IgD-negative memory B cell (primary cell): Measurements from ENCODE around the gene TMC1. TPM values are rescaled to one million over a fixed set of nuclear protein-coding genes. Genes with fewer than 3 reads are reported as not detected.
A peak's percentile ranks its signal among the peaks of the same experiment; 100 is the strongest.
"Not testable (repeated sequence)": the region's sequence is repeated elsewhere in the genome, so short reads cannot be mapped to it uniquely, and the experiment has no call there.

Source experiments
- H3K27ac Mint-ChIP-seq, 3 donors: one replicate each; pipeline ENCODE4 v1.8.0; 2020 to 2022; ENCODE audit warnings: mild to moderate bottlenecking in 3 of 3, mixed read lengths in 3 of 3, moderate library complexity in 1 of 3
- H3K27me3 Mint-ChIP-seq: one replicate; pipeline ENCODE4 v1.8.0; 2021; ENCODE audit warnings: mixed read lengths
- H3K36me3 Mint-ChIP-seq: one replicate; pipeline ENCODE4 v1.8.0; 2020; ENCODE audit warnings: mild to moderate bottlenecking, mixed read lengths
- H3K4me1 Mint-ChIP-seq, 3 donors: one replicate each; pipeline ENCODE4 v1.8.0; 2020 to 2022; ENCODE audit warnings: mixed read lengths in 3 of 3, mild to moderate bottlenecking in 1 of 3
- H3K4me3 Mint-ChIP-seq, 4 donors: one replicate each; pipeline ENCODE4 v1.8.0; 2020 to 2022; ENCODE audit warnings: mild to moderate bottlenecking in 4 of 4, mixed read lengths in 4 of 4, moderate library complexity in 3 of 4
- H3K9me3 Mint-ChIP-seq, 3 donors: one replicate each; pipeline ENCODE4 v1.8.0; 2020 to 2021; ENCODE audit warnings: mixed read lengths in 3 of 3, mild to moderate bottlenecking in 1 of 3
- polyA plus RNA-seq: library from polyadenylated mRNA; unstranded; fragments of 300-500 nt; fragmentation: Illumina TruSeq; gene quantifications from one replicate; pipeline ENCODE4 v1.2.3, GENCODE V29; 2021

The TMC1 gene
- polyA plus RNA-seq, result not detected

- not testable (repeated sequence) for H3K9me3 Mint-ChIP-seq, H3K27me3 Mint-ChIP-seq, H3K4me1 Mint-ChIP-seq, H3K4me3 Mint-ChIP-seq, H3K36me3 Mint-ChIP-seq
- peak within 1 kb of the TSS in 1 of 3 donors; percentile 49 for H3K27ac Mint-ChIP-seq
Observed at GRCh38 chr9:72521416-72521815, at the start of gene TMC1. Gene TMC1, plus strand, starts transcription at chr9:72521608. Its CDS starts 127,041 bp downstream, at chr9:72648649.

- H3K27ac Mint-ChIP-seq, result no peak overlapping the region
- peaks cover 0 to 2% (median 0%) of the 10 kb centered on the region in 3 donors for H3K4me1 Mint-ChIP-seq
- H3K27me3 Mint-ChIP-seq, result no peaks in the 10 kb centered on the region
- no peak overlapping the region for H3K4me3 Mint-ChIP-seq
- H3K36me3 Mint-ChIP-seq, result no peaks in the 10 kb centered on the region
- no peaks in the 10 kb centered on the region for H3K9me3 Mint-ChIP-seq
Observed at GRCh38 chr9:72473474-72474261, 47.7 kb upstream of the TMC1 start.

- Mint-ChIP-seq H3K4me1 (peaks cover 0 to 2% (median 0%) of the 10 kb centered on the region in 3 donors), H3K4me3 (no peak overlapping the region), H3K27ac (peak overlapping the region in 1 of 3 donors; percentile 6), H3K36me3 (no peaks in the 10 kb centered on the region), H3K27me3 (peaks cover 3% of the 10 kb centered on the region), H3K9me3 (no peaks in the 10 kb centered on the region)
Observed at GRCh38 chr9:72474676-72475075, 46.7 kb upstream of the TMC1 start.

DNA sequence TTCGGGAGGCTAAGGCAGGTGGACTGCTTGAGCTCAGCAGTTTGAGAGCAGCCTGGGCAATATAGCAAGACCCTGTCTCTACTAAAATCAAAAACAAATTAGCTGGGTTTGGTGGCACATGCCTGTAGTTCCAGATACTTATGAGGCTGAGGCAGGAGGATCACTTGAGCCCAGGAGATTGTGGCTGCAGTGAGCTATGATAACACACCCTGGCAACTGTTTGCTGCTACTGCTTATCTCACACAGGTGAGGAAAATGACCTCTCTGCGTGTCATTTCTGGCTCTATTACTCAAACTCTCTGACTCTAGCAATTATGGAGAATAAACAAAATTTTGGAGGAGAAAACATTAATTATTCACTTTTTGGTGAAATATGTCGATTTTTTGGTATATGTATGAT, 45.3 kb upstream of the TMC1 start:
- H3K27ac Mint-ChIP-seq, result no peak overlapping the region
- no peak overlapping the region for H3K4me3 Mint-ChIP-seq
- no peaks in the 10 kb centered on the region for H3K9me3 Mint-ChIP-seq
- H3K36me3 Mint-ChIP-seq, result no peaks in the 10 kb centered on the region
- H3K27me3 Mint-ChIP-seq, result peaks cover 3% of the 10 kb centered on the region
- peaks cover 0 to 2% (median 0%) of the 10 kb centered on the region in 3 donors for H3K4me1 Mint-ChIP-seq

DNA sequence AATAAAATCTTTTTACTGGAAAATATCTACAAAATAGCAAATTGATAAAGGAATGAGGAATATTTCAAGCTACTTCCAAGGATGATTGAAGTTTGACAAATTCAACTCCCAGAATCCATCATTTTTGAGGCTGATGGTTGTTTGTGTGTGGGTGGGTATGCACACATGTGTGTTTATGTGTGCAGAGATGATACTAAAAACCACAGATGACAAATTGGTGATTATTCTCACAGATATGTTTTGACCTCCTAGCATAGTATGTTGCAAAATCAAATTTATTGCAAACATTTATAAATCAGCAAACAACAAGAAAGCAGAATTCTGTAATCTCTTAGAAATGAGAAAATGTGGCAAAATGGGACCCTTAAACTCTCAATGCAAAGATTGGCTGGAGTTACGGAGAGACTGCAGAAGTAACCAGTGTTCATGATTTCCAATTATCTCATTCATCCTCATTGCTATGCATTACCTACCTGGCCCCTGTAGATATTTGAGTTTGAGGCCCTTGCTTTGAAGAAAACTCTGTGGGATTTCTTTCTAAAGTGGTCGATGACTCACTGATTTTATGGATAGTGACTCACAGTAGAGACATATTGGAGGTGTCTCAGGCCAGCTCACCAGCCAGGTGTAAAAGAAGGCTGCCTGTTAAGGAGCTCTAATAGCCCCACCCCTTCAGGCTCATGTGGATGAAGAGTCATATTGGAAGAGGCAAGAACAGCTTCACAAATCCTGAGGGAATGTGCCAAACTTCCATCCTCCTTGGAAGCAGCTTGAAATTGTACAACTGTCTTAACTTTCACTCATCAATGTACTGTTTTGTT, 44.6 kb upstream of the TMC1 start:
- Mint-ChIP-seq H3K4me1 (peaks cover 0 to 2% (median 0%) of the 10 kb centered on the region in 3 donors), H3K9me3 (no peaks in the 10 kb centered on the region), H3K27me3 (peaks cover 3% of the 10 kb centered on the region), H3K27ac (no peak overlapping the region), H3K36me3 (no peaks in the 10 kb centered on the region), H3K4me3 (no peak overlapping the region)

GRCh38 chr9:72477930-72478518, 43.4 kb upstream of the TMC1 start:
- H3K36me3 Mint-ChIP-seq, result no peaks in the 10 kb centered on the region
- H3K4me1 Mint-ChIP-seq, result peaks cover 0 to 2% (median 0%) of the 10 kb centered on the region in 3 donors
- peak overlapping the region in 1 of 3 donors; percentile 21 for H3K27ac Mint-ChIP-seq
- peaks cover 3% of the 10 kb centered on the region for H3K27me3 Mint-ChIP-seq
- H3K4me3 Mint-ChIP-seq, result no peak overlapping the region
- H3K9me3 Mint-ChIP-seq, result no peaks in the 10 kb centered on the region

- H3K4me3 Mint-ChIP-seq, result no peak overlapping the region
- peaks cover 3% of the 10 kb centered on the region for H3K27me3 Mint-ChIP-seq
- no peaks in the 10 kb centered on the region for H3K36me3 Mint-ChIP-seq
- no peaks in the 10 kb centered on the region for H3K4me1 Mint-ChIP-seq
- no peak overlapping the region for H3K27ac Mint-ChIP-seq
- no peaks in the 10 kb centered on the region for H3K9me3 Mint-ChIP-seq
Observed at GRCh38 chr9:72478966-72479365, 42.4 kb upstream of the TMC1 start.

- not testable (repeated sequence) for H3K4me3 Mint-ChIP-seq, H3K27ac Mint-ChIP-seq, H3K9me3 Mint-ChIP-seq, H3K4me1 Mint-ChIP-seq, H3K27me3 Mint-ChIP-seq, H3K36me3 Mint-ChIP-seq
Observed at GRCh38 chr9:72480261-72480660, 41.1 kb upstream of the TMC1 start.

GRCh38 chr9:72480921-72481320, 40.5 kb upstream of the TMC1 start:
- H3K27me3 Mint-ChIP-seq, result peaks cover 3% of the 10 kb centered on the region
- no peak overlapping the region for H3K4me3 Mint-ChIP-seq
- H3K36me3 Mint-ChIP-seq, result no peaks in the 10 kb centered on the region
- no peak overlapping the region for H3K27ac Mint-ChIP-seq
- no peaks in the 10 kb centered on the region for H3K9me3 Mint-ChIP-seq
- no peaks in the 10 kb centered on the region for H3K4me1 Mint-ChIP-seq

DNA sequence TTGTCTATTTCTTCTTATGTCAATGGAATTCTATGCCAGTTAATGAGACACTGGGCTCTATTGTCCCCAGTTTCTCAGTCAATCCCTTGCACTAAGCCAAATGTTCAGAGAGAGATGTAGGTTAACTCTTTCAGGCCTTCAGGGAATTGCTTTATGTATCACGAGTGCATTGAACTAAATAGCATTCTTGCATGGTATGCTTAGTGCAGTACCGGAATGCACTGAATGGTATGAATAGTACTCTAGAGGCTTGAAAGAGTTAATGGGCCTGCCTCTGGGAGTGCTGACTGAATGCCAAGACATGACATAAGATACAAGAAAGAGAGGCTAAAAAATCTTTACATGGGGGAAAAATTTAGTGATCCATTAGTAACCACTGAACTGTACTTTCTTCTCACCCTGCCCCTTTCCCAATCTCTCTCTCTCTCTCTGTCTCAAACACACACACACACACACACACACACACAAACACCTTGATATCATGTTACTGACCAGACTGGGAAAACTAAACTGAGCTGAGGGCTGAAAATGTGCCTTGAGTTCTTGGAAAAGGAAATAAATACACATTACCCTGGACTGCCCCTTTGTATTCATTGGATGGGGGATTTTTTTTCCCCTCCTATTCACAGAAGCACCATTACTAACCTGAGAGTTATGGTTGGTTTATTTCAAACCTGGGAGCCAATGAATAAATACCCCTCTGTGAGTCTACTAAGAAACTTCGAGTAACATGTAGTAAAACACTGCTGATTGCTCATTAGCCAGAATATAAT, 35.4 kb upstream of the TMC1 start:
- Mint-ChIP-seq H3K4me1 (no peaks in the 10 kb centered on the region), H3K4me3 (no peak overlapping the region), H3K27me3 (no peaks in the 10 kb centered on the region), H3K9me3 (no peaks in the 10 kb centered on the region), H3K36me3 (no peaks in the 10 kb centered on the region), H3K27ac (no peak overlapping the region)

DNA sequence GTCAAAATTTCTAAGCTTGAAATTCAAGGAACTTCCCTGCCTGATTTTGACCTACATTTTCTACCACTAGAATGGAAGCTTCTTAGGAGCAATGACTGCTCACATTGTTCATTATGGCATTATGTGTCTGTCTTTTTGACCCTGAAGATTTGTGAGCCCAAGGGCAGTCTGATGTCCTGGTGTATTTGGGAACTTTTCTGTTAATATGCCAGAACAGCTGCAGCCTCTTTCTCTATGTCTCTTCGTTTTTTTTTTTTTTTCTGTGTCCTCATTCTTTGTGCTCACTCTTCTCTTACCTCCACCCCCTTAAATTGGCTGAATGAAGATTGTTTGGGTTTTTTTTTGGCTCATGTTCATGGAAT, 34.8 kb upstream of the TMC1 start:
- Mint-ChIP-seq H3K27me3 (no peaks in the 10 kb centered on the region), H3K4me1 (no peaks in the 10 kb centered on the region), H3K36me3 (no peaks in the 10 kb centered on the region), H3K4me3 (no peak overlapping the region), H3K9me3 (no peaks in the 10 kb centered on the region), H3K27ac (no peak overlapping the region)

- H3K4me1 Mint-ChIP-seq, H3K27ac Mint-ChIP-seq, H3K9me3 Mint-ChIP-seq, H3K4me3 Mint-ChIP-seq, H3K36me3 Mint-ChIP-seq, H3K27me3 Mint-ChIP-seq: not testable (repeated sequence)
Observed at GRCh38 chr9:72487665-72488064, 33.7 kb upstream of the TMC1 start.

DNA sequence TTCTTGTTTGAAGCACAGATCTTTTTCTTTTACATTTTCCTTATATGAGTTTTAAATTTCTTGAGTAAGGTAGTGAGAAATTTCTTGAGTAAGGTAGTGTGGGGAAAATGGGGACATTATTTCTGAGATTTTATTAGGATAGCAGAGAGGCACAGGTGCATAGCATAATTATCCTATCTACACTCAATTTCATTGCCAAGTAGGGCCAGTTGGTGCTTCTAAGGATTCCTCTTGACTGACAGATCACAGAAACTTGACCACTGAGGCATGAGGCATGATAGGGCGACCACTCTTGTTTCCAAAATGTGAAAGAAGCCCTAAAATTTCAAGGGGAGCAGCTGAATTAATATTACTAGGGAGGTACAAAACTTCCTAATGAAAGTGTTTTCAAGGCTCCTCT, 31.4 kb upstream of the TMC1 start:
- no peaks in the 10 kb centered on the region for H3K36me3 Mint-ChIP-seq
- H3K27me3 Mint-ChIP-seq, result peaks cover 4% of the 10 kb centered on the region
- H3K9me3 Mint-ChIP-seq, result no peaks in the 10 kb centered on the region
- H3K27ac Mint-ChIP-seq, result peak overlapping the region in 1 of 3 donors; percentile 40
- no peak overlapping the region for H3K4me3 Mint-ChIP-seq
- H3K4me1 Mint-ChIP-seq, result no peaks in the 10 kb centered on the region

- no peak overlapping the region for H3K27ac Mint-ChIP-seq
Observed at GRCh38 chr9:72491242-72491641, 30.2 kb upstream of the TMC1 start.

DNA sequence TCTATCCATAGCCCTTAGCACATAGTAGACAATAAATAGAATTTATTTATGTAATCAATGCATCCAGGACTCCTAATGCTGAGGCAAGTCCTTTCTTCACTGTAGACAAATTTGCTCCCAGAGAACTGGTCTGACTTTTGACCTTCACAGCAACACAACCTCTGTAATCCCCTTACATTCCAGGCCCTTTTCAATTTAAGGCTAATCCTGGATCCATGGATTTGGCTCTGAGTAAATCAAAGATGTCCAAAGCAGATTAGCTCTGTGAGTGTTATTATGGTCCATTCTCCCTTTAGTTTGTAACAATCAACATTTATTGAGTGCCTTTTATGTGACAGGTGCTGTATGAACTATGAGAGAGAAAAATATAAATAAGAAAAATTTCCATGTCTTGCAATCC, 27.4 kb upstream of the TMC1 start:
- H3K4me1 Mint-ChIP-seq, result no peaks in the 10 kb centered on the region
- no peak overlapping the region for H3K27ac Mint-ChIP-seq
- H3K27me3 Mint-ChIP-seq, result peaks cover 4% of the 10 kb centered on the region
- H3K9me3 Mint-ChIP-seq, result peaks cover 0 to 1% (median 0%) of the 10 kb centered on the region in 3 donors
- H3K4me3 Mint-ChIP-seq, result no peak overlapping the region
- no peaks in the 10 kb centered on the region for H3K36me3 Mint-ChIP-seq

More at GRCh38 chr9:72491242-72491641, 30.2 kb upstream of the TMC1 start:
- Mint-ChIP-seq H3K4me1 (no peaks in the 10 kb centered on the region), H3K9me3 (no peaks in the 10 kb centered on the region), H3K4me3 (no peak overlapping the region), H3K27me3 (peaks cover 4% of the 10 kb centered on the region), H3K36me3 (no peaks in the 10 kb centered on the region)
